Panc1 (cell line): ENCODE measurements around the gene RFT1.

Source experiments
- POLR2AphosphoS5 ChIP-seq: IDR thresholded peaks from 2 replicates; pipeline ENCODE4 v1.6.1; 2012; ENCODE audit warnings: mild to moderate bottlenecking, low read depth, low read length, moderate library complexity
- SIN3A ChIP-seq: IDR thresholded peaks from 2 replicates; pipeline ENCODE4 v1.6.1; 2012; ENCODE audit warnings: low read depth, mild to moderate bottlenecking, low read length, moderate library complexity, borderline replicate concordance; ENCODE audit not compliant: insufficient read depth
- TCF7L2 ChIP-seq: IDR thresholded peaks from 2 replicates; pipeline ENCODE4 v1.6.1; 2011; ENCODE audit warnings: mild to moderate bottlenecking, low read depth, low read length, inconsistent platforms
- TF ChIP-seq, protein P1 (sequence below): fragments of 450-650 bp; IDR thresholded peaks from 2 replicates; pipeline ENCODE4 v1.5.1; 2017; ENCODE audit warnings: mild to moderate bottlenecking
- TF ChIP-seq, protein P2 (sequence below), 2 experiments: IDR thresholded peaks; 2 replicates each; pipeline ENCODE4 v1.6.1; 2011 to 2012; ENCODE audit warnings: low read depth in 2 of 2, control low read depth in 1 of 2, low read length in 1 of 2, mild to moderate bottlenecking in 1 of 2, moderate library complexity in 1 of 2; ENCODE audit not compliant: insufficient read depth in 1 of 2

DNA sequence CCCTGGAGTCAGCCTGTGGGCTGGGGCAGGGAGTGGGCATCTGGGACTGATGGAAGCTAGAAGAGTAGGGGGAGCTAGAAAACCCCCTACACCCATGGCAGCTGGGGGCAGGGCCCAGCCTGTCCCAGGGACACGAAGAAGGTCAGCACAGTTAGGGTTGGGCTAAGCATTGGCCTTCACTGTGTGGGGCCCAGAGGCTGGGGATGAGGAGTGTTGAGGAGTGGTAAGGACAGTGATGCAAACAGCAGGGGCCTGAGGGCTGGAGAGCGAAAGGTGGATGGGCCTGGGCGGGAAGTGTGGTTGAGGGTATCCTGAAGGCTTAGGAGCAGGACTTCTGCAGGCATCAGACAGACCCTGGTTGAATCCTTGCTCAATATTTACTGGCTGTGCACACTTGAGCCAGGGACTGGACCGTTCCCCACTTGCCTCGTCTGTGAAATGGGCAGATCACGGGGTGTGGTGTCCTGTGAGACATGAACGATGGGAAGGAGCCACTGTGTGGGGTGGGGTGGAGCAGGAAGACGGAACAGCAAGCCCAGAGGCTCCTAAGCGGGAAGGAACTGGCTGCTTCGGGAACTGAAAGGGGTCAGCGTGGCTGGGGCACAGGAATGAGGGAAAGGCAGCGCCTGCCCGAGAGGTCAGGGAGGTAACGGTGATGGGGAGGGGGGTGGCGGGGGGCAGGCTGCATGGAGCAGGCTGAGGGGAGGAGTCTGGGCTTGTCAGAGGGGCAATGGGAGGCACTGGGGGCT lies 38.1 kb upstream of the RFT1 start:
- TF ChIP-seq, protein P1, sequence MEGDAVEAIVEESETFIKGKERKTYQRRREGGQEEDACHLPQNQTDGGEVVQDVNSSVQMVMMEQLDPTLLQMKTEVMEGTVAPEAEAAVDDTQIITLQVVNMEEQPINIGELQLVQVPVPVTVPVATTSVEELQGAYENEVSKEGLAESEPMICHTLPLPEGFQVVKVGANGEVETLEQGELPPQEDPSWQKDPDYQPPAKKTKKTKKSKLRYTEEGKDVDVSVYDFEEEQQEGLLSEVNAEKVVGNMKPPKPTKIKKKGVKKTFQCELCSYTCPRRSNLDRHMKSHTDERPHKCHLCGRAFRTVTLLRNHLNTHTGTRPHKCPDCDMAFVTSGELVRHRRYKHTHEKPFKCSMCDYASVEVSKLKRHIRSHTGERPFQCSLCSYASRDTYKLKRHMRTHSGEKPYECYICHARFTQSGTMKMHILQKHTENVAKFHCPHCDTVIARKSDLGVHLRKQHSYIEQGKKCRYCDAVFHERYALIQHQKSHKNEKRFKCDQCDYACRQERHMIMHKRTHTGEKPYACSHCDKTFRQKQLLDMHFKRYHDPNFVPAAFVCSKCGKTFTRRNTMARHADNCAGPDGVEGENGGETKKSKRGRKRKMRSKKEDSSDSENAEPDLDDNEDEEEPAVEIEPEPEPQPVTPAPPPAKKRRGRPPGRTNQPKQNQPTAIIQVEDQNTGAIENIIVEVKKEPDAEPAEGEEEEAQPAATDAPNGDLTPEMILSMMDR, result no peak
- TF ChIP-seq POLR2AphosphoS5 (no peak), SIN3A (no peak), TCF7L2 (no peak)
- TF ChIP-seq, protein P2, sequence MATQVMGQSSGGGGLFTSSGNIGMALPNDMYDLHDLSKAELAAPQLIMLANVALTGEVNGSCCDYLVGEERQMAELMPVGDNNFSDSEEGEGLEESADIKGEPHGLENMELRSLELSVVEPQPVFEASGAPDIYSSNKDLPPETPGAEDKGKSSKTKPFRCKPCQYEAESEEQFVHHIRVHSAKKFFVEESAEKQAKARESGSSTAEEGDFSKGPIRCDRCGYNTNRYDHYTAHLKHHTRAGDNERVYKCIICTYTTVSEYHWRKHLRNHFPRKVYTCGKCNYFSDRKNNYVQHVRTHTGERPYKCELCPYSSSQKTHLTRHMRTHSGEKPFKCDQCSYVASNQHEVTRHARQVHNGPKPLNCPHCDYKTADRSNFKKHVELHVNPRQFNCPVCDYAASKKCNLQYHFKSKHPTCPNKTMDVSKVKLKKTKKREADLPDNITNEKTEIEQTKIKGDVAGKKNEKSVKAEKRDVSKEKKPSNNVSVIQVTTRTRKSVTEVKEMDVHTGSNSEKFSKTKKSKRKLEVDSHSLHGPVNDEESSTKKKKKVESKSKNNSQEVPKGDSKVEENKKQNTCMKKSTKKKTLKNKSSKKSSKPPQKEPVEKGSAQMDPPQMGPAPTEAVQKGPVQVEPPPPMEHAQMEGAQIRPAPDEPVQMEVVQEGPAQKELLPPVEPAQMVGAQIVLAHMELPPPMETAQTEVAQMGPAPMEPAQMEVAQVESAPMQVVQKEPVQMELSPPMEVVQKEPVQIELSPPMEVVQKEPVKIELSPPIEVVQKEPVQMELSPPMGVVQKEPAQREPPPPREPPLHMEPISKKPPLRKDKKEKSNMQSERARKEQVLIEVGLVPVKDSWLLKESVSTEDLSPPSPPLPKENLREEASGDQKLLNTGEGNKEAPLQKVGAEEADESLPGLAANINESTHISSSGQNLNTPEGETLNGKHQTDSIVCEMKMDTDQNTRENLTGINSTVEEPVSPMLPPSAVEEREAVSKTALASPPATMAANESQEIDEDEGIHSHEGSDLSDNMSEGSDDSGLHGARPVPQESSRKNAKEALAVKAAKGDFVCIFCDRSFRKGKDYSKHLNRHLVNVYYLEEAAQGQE (IDR thresholded peaks at IDR 0.05; ENCODE audit: insufficient read depth in 1 of 2, low read depth in 2 of 2, low read length in 1 of 2), result no peak
